HepG2 (cell line): ENCODE results near the gene SEMA4B. TPM values are rescaled to one million over a fixed set of nuclear protein-coding genes. Genes with fewer than 3 reads are reported as not detected.

ENCODE experiments used
- ARID5B ChIP-seq: IDR thresholded peaks from 2 replicates; pipeline ENCODE4 v1.4.0; 2020; ENCODE audit warnings: mild to moderate bottlenecking, missing genetic modification reagents
- ATF3 ChIP-seq: sonication (generic); formaldehyde crosslinking; IDR thresholded peaks from 2 replicates; pipeline ENCODE4 v1.4.0; 2020; ENCODE audit warnings: missing genetic modification reagents
- CENPBD1 ChIP-seq: sonication (generic); formaldehyde crosslinking; IDR thresholded peaks from 2 replicates; pipeline ENCODE4 v1.8.0; 2022; ENCODE audit warnings: missing genetic modification reagents, low read depth, mild to moderate bottlenecking, borderline replicate concordance
- CENPT ChIP-seq: sonication (generic); formaldehyde crosslinking; IDR thresholded peaks from 2 replicates; pipeline ENCODE4 v1.8.0; 2022; ENCODE audit warnings: low read depth, mild to moderate bottlenecking, moderate library complexity, missing genetic modification reagents
- CTCF ChIP-seq: sonication (generic); formaldehyde crosslinking; IDR thresholded peaks from 2 replicates; pipeline ENCODE4 v1.5.0; 2020; ENCODE audit warnings: mild to moderate bottlenecking, missing genetic modification reagents, moderate library complexity
- FOSL1 ChIP-seq: sonication (generic); formaldehyde crosslinking; IDR thresholded peaks from 2 replicates; pipeline ENCODE4 v1.9.0; 2021; ENCODE audit warnings: missing genetic modification reagents, borderline replicate concordance
- FOSL2 ChIP-seq: sonication (generic); formaldehyde crosslinking; IDR thresholded peaks from 2 replicates; pipeline ENCODE4 v1.4.0; 2020; ENCODE audit warnings: missing genetic modification reagents
- FOXO4 ChIP-seq: sonication (generic); formaldehyde crosslinking; conservative IDR thresholded peaks from 2 replicates; pipeline ENCODE4 v1.8.1; 2023; ENCODE audit warnings: missing genetic modification reagents
- HMGA1 ChIP-seq: sonication (generic); formaldehyde crosslinking; conservative IDR thresholded peaks from 2 replicates; pipeline ENCODE4 v1.4.0; 2020; ENCODE audit warnings: missing genetic modification reagents
- HNF1B ChIP-seq: sonication (generic); formaldehyde crosslinking; IDR thresholded peaks from 2 replicates; pipeline ENCODE4 v1.5.1; 2020; ENCODE audit warnings: mild to moderate bottlenecking, moderate library complexity, missing genetic modification reagents
- IRF2 ChIP-seq: IDR thresholded peaks from 2 replicates; pipeline ENCODE4 v1.6.1; 2018; ENCODE audit warnings: missing genetic modification reagents, missing compliant biosample characterization
- MED13 ChIP-seq: sonication (generic); formaldehyde crosslinking; IDR thresholded peaks from 2 replicates; pipeline ENCODE4 v1.5.0; 2020; ENCODE audit warnings: missing genetic modification reagents
- MXI1 ChIP-seq: IDR thresholded peaks from 3 replicates; pipeline ENCODE4 v1.6.1; 2012; ENCODE audit warnings: low read depth, low read length, inconsistent platforms, borderline replicate concordance
- ZBTB38 ChIP-seq: sonication (generic); formaldehyde crosslinking; IDR thresholded peaks from 2 replicates; pipeline ENCODE4 v1.5.1; 2020; ENCODE audit warnings: mild to moderate bottlenecking, missing genetic modification reagents
- ZFY ChIP-seq: sonication (generic); formaldehyde crosslinking; IDR thresholded peaks from 2 replicates; pipeline ENCODE4 v1.4.0; 2020; ENCODE audit warnings: missing genetic modification reagents
- ZNF331 ChIP-seq: sonication (generic); formaldehyde crosslinking; IDR thresholded peaks from 2 replicates; pipeline ENCODE4 v1.4.0; 2020; ENCODE audit warnings: missing genetic modification reagents
- ZNF740 ChIP-seq: sonication (generic); formaldehyde crosslinking; IDR thresholded peaks from 2 replicates; pipeline ENCODE4 v1.4.0; 2020; ENCODE audit warnings: missing genetic modification reagents
- polyA plus RNA-seq, 8 experiments: library from polyadenylated mRNA; depleted of rRNA in 3 of 8; stranded (reverse) in 7 of 8; unstranded in 1 of 8; fragments of >200 nt; fragmentation: Illumina TruSeq in 4 of 8; extraction: Trizol in 4 of 8; gene quantifications; 2 replicates each; pipeline versions ENCODE4 v1.2.1 to v1.2.3, GENCODE V29; 2011 to 2016; ENCODE audit warnings: low read depth in 4 of 8, missing spikeins in 1 of 8, mixed read lengths in 1 of 8; ENCODE audit not compliant: insufficient read depth in 1 of 8
- total RNA-seq, 5 experiments: library from RNA; depleted of rRNA; stranded (reverse); fragments of >200 nt; fragmentation: Illumina TruSeq; extraction: Trizol; gene quantifications; 2 replicates each; pipeline ENCODE4 v1.2.3, GENCODE V29; 2016; ENCODE audit warnings: low read depth in 1 of 5

Gene SEMA4B
- total and polyA plus RNA-seq, 2 of the 13 experiments (the other 11 are each of a cell fraction or from before 2014, with no cell fraction given): 2.1 to 17.0 TPM

GRCh38 chr15:90191794-90192509 lies 9.2 kb upstream of the SEMA4B start (continued):
- TF ChIP-seq CENPBD1 (CRISPR knock-in tag) (no peak), FOXO4 (no peak), ZFY (CRISPR knock-in tag) (peak; percentile 68; the same call in 1 of the 2 replicates), ZNF740 (CRISPR knock-in tag) (0 out of 2 replicates have a peak, but pooled peaks have one; percentile 40), FOSL2 (CRISPR knock-in tag) (peak; percentile 21; the same call in 1 of the 2 replicates), HNF1B (peak; percentile 36; the same call in 1 of the 2 replicates), IRF2 (peak; percentile 49; the same call in 1 of the 2 replicates), CTCF (peak; percentile 34; the same call in 1 of the 2 replicates), MXI1 (no peak), ZNF331 (CRISPR knock-in tag) (peak; percentile 30; the same call in 1 of the 2 replicates), ATF3 (no peak), CENPT (CRISPR knock-in tag) (no peak), MED13 (CRISPR knock-in tag) (no peak), HMGA1 (CRISPR knock-in tag) (no peak), ZBTB38 (CRISPR knock-in tag) (peak; percentile 27; the same call in 1 of the 2 replicates), FOSL1 (CRISPR knock-in tag) (no peak), ARID5B (peak; percentile 45; the same call in 1 of the 2 replicates)
